GM12878 (cell line): ENCODE data around the gene PRSS16. TPM values are rescaled to one million over a fixed set of nuclear protein-coding genes. Genes with fewer than 3 reads are reported as not detected.

Experiments
- ATAC-seq: fragments of 200-7000 bp; cut with Tn5 transposase; 3 replicates; pipeline ENCODE4 v1.9.1; 2020; ENCODE audit warnings: mild to moderate bottlenecking, moderate library complexity
- BruUV-seq: library from RNA; stranded (reverse); fragments of 400-500 nt; replicated peaks from 2 replicates; lab custom pipeline; 2021; lab: Mats Ljungman, UMichigan
- CTCF ChIA-PET: fragments of 300-600 bp; sonication (Branson Sonifier 250); formaldehyde crosslinking; extraction: SDS; loops from one replicate; lab custom pipeline; 2021; ENCODE audit warnings: inconsistent platforms; lab: Yijun Ruan, JAX
- POLR2A ChIA-PET: fragments of 350-600 bp; formaldehyde crosslinking; extraction: SDS; loops from one replicate; lab custom pipeline; 2021; ENCODE audit warnings: inconsistent platforms; lab: Charles Lee
- RAD21 ChIA-PET: fragments of 300-600 bp; sonication (Branson Sonifier 250); formaldehyde crosslinking; loops from one replicate; lab custom pipeline; 2023; ENCODE audit warnings: antibody characterized with exemption; ENCODE audit not compliant: unreplicated experiment; lab: Charles Lee
- SMC1A ChIA-PET: fragments of 300-600 bp; sonication (Branson Sonifier 250); formaldehyde crosslinking; loops from one replicate; lab custom pipeline; 2023; ENCODE audit not compliant: unreplicated experiment, uncharacterized antibody; lab: Charles Lee
- DNase-seq: peaks from one replicate; pipeline ENCODE4 v3.0.0-alpha.2; 2011; ENCODE audit warnings: low read depth, low spot score
- FAIRE-seq: peaks from 3 replicates; lab custom pipeline; 2011; peaks lifted over from hg19 to GRCh38; lab: Jason Lieb, UNC
- H2AFZ ChIP-seq: 2 replicates; pipeline ENCODE4 v1.6.0; 2011; ENCODE audit warnings: low read depth, low read length, control low read depth; ENCODE audit not compliant: control insufficient read depth
- H3K27ac ChIP-seq: 2 replicates; pipeline ENCODE4 v1.5.1; 2011; ENCODE audit warnings: control low read depth; ENCODE audit not compliant: control insufficient read depth, insufficient read depth
- H3K27me3 ChIP-seq, 2 experiments: replicated peaks in 1 of 2; 2 replicates each; pipeline versions ENCODE4 v1.6.0 to v1.6.1; 2011; ENCODE audit warnings: low read length in 1 of 2; ENCODE audit not compliant: control insufficient read depth in 2 of 2, insufficient read depth in 2 of 2
- H3K36me3 ChIP-seq, 2 experiments: 2 replicates each; pipeline ENCODE4 v1.5.1; 2011; ENCODE audit warnings: low read length in 1 of 2; ENCODE audit not compliant: control insufficient read depth in 2 of 2, insufficient read depth in 2 of 2
- H3K4me1 ChIP-seq: 2 replicates; pipeline ENCODE4 v1.6.1; 2011; ENCODE audit warnings: mild to moderate bottlenecking, low read length, moderate library complexity, mixed read lengths; ENCODE audit not compliant: control insufficient read depth, insufficient read depth
- H3K4me2 ChIP-seq: 2 replicates; pipeline ENCODE4 v1.6.0; 2011; ENCODE audit warnings: control low read depth; ENCODE audit not compliant: control insufficient read depth, insufficient read depth
- H3K4me3 ChIP-seq: fragments of 200-600 bp; sonication (generic); 2 replicates; pipeline ENCODE4 v1.5.1; 2016
- H3K79me2 ChIP-seq: 2 replicates; pipeline ENCODE4 v1.6.0; 2011; ENCODE audit warnings: low read length; ENCODE audit not compliant: control insufficient read depth, insufficient read depth
- H3K9ac ChIP-seq: 2 replicates; pipeline ENCODE4 v1.8.0; 2011; ENCODE audit warnings: low read length, control low read depth, mixed read lengths; ENCODE audit not compliant: control insufficient read depth, insufficient read depth
- H3K9me3 ChIP-seq: replicated peaks from 3 replicates; pipeline ENCODE4 v1.5.1; 2011; ENCODE audit warnings: mild to moderate bottlenecking, low read length; ENCODE audit not compliant: control insufficient read depth, insufficient read depth
- H4K20me1 ChIP-seq: 2 replicates; pipeline ENCODE4 v1.6.0; 2011; ENCODE audit not compliant: control insufficient read depth, insufficient read depth
- CTCF ChIP-seq, 3 experiments: IDR thresholded peaks in 2 of 3; conservative IDR thresholded peaks in 1 of 3; 2 replicates each; pipeline ENCODE4 v1.5.1; 2011; ENCODE audit warnings: low read depth in 3 of 3, low read length in 3 of 3, mild to moderate bottlenecking in 3 of 3, control low read depth in 2 of 3, moderate library complexity in 2 of 3, inconsistent platforms in 1 of 3, mixed read lengths in 1 of 3; ENCODE audit not compliant: control insufficient read depth in 2 of 3, insufficient read depth in 1 of 3; ENCODE audit errors: extremely low read depth in 1 of 3
- CUX1 ChIP-seq: IDR thresholded peaks from 2 replicates; pipeline ENCODE4 v1.6.1; 2012; ENCODE audit warnings: improper control_type of control experiment, low read depth, low read length; ENCODE audit not compliant: insufficient replicate concordance
- E2F4 ChIP-seq: IDR thresholded peaks from 2 replicates; pipeline ENCODE4 v1.6.1; 2012; ENCODE audit warnings: low read depth, low read length, improper control_type of control experiment
- NR2C1 ChIP-seq: fragments of 450-650 bp; IDR thresholded peaks from 2 replicates; pipeline ENCODE4 v1.6.1; 2017; ENCODE audit warnings: antibody characterized with exemption, mild to moderate bottlenecking, moderate library complexity
- WGBS: methylation state at CpG from one replicate; pipeline ENCODE4 v1.1.6; 2016; ENCODE audit warnings: low lambda C conversion rate; ENCODE audit not compliant: insufficient replicate concordance, insufficient coverage; ENCODE audit errors: missing lambda C conversion rate; 5-methylcytosine and 5-hydroxymethylcytosine counted together
- in situ Hi-C: fragments of 300-500 bp; cut with MboI; formaldehyde crosslinking; loops from 9 replicates; pipeline ENCODE4 v1.14.3; 2018; ENCODE audit warnings: mixed read lengths
- intact Hi-C: fragments of 100-400 bp; cut with micrococcal nuclease; formaldehyde crosslinking; loops from one replicate; pipeline ENCODE4 v1.14.2; 2022; ENCODE audit not compliant: unreplicated experiment
- polyA plus RNA-seq, 11 experiments: library from polyadenylated mRNA; depleted of rRNA in 4 of 11; unstranded in 6 of 11; stranded (reverse) in 5 of 11; fragments of >200 nt; fragmentation: Nextera tagmentation in 4 of 11; fragmentation: Illumina TruSeq in 1 of 11; extraction: Ambion mirVana in 4 of 11; extraction: Trizol in 1 of 11; gene quantifications; 1 replicate in 1 of 11; 2 replicates in 10 of 11; pipeline versions ENCODE4 v1.2.1 to v1.2.3, GENCODE V29; 2011 to 2016; ENCODE audit warnings: inconsistent platforms in 2 of 11, missing spikeins in 2 of 11, low read depth in 1 of 11
- total RNA-seq, 4 experiments: library from RNA; depleted of rRNA in 3 of 4; stranded (reverse); fragments of >200 nt in 3 of 4; fragmentation: Illumina TruSeq in 1 of 4; extraction: Trizol in 1 of 4; gene quantifications; 2 replicates each; pipeline versions ENCODE4 v1.2.1 to v1.2.3, GENCODE V29; 2013 to 2021

Gene PRSS16
- total and polyA plus RNA-seq, 10 of the 15 experiments (the other 5 are each of a cell fraction or from before 2014, with no cell fraction given): 2.1 to 12.8 (median 6.6) TPM

- in situ Hi-C loops: no loop called here
- no peak overlapping the region for H2AFZ ChIP-seq
- H3K4me2 ChIP-seq: no peak overlapping the region
- CTCF ChIA-PET: no interaction called here
- ATAC-seq (no peak), DNase-seq (no peak), FAIRE-seq (no peak)
- intact Hi-C loops: no loop called here
- H3K27ac ChIP-seq: no peak overlapping the region
- H3K9ac ChIP-seq: no peak overlapping the region
- POLR2A ChIA-PET: no interaction called here
- SMC1A ChIA-PET: no interaction called here
- H3K4me1 ChIP-seq: no peaks in the 10 kb centered on the region
- H3K27me3 ChIP-seq: peaks cover 0 to 2% of the 10 kb centered on the region in 2 experiments; a peak in 2 of 4 replicates
- TF ChIP-seq E2F4 (no peak), NR2C1 (no peak), CUX1 (no peak), CTCF (IDR thresholded peaks at IDR 0.05 in 2 of 3, conservative IDR thresholded peaks at IDR 0.05 in 1 of 3; ENCODE audit: control insufficient read depth in 2 of 3, extremely low read depth in 1 of 3, insufficient read depth in 1 of 3, low read depth in 3 of 3, low read length in 3 of 3) (no peak)
- RAD21 ChIA-PET: no interaction called here
- H3K36me3 ChIP-seq: no peaks in the 10 kb centered on the region
- no peaks in the 10 kb centered on the region for H3K9me3 ChIP-seq
- no peak overlapping the region for H3K4me3 ChIP-seq
- H3K79me2 ChIP-seq: no peaks in the 10 kb centered on the region
- 44% methylated on average over 22 of the region's 22 CpGs for WGBS
- no peaks in the 10 kb centered on the region for H4K20me1 ChIP-seq
- BruUV-seq: no TSS peak
These were observed 20.4 kb downstream of the PRSS16 start for GRCh38 chr6:27267857-27268434.
